Purkinje cell (primary cell): ENCODE data around the gene LMOD3. TPM values are rescaled to one million over a fixed set of nuclear protein-coding genes. Genes with fewer than 3 reads are reported as not detected.

Experiments used
- polyA plus RNA-seq: library from polyadenylated mRNA; unstranded; fragments of >200 nt; fragmentation: Nextera tagmentation; gene quantifications from 2 replicates; pipeline ENCODE4 v1.2.1, GENCODE V29; 2014

The LMOD3 gene
- polyA plus RNA-seq: 0.32 TPM in 1 of 2 replicates, not detected in the other

DNA sequence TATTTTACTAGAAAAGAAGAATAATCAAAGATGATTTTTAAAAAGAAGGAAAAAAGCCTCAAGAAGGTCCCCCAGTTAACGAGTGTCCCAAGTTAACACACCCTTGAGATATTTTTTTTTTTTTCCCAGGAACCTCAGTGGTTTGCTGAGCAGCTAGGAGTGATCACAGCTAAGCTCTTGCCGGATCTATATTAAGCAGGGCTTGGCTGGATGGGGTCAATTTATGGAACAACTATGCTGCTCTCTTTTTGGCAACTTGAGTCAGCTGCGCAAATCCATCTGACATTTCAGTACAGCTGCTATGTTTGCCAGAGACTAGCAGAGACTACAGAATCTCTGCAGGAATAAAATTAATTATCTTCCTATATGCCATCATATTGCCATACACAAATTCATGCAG, at the start of gene LMOD3:
Gene LMOD3 (minus strand): TSS at position 193 of the 400 bp plus-strand sequence. CDS start 209 bp downstream, outside the sequence.

DNA sequence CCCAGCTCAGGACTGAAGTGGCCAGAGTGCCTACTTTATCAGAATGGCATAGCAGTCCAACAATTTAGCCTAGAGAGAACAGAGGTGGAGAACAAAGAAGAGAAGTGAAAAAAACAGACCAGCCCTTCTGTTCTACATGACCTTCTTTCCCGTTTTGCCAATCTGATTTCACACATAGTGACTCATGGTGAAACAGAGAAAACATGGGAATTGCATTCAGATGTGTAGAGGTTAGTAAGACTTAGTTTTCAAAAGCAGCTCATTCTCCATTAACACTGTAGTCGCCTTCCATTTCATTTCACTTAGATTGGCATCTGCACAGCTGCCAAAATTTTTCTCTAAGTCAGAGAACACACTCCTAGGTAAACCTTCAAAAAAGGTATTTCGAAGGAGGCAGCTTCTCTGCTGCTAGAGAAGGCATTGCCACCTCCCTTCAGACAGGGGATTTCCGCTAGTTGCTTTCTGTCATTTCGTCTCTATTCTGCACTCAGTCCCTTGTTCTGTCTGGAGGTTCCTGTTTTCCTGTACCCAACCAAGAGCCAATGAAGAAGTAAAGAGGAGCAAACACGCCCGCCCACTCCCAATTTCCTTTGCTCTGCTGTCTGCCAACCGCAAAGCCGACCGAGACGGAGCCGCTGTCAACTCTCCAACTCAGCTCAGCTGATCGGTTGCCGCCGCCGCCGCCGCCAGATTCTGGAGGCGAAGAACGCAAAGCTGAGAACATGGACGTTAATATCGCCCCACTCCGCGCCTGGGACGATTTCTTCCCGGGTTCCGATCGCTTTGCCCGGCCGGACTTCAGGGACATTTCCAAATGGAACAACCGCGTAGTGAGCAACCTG, 37.8 kb downstream of the LMOD3 start, which contains the start of gene ARL6IP5:
Gene ARL6IP5 (plus strand): TSS at position 612 of the 842 bp plus-strand sequence. CDS start 111 bp downstream, at position 723.

DNA sequence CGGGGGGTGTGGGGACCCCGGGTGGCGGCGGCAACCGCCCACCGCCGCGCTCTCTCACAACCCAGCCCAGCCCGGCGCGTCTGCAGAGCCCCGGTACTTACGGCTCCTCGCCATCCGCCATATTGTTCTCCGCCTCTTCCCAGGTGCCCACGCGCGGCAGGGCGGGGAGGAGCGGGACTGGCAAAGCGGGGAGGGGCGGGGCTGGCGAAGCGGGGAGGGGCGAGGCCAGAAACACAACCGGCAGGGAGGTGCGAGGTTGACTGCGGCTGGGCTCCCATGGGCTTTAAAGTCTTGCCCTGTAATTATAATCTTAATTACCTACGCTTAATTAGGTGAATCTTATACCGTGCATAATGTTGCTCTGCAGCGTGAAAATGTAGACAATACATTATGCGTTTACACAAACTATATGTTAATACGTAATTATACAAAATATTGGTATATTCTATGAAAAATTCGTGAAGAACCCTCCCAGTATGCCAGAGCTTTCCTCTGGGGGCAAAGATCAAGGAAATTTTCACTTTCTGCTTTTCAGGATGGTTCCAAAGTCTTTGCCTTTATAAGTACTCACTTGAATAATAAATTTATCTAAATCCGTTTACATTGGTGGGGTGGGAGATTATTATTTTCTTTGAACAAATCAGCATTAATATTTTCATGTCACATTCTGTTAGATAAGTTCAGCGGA, 42.0 kb downstream of the LMOD3 start, which contains the start of gene UBA3:
Gene UBA3 (minus strand): TSS at position 133 of the 688 bp plus-strand sequence. CDS start 12 bp downstream, at position 121.

Other genes with a start within 250 kb of the LMOD3 start
- 3.3 and 7.9 TPM in 2 replicates for gene TAFA4, start 190.0 kb downstream of the LMOD3 start, polyA plus RNA-seq
- gene EOGT, start 108.9 kb downstream of the LMOD3 start, polyA plus RNA-seq: 0.15 and 2.7 TPM in 2 replicates
- gene TMF1, start 70.3 kb downstream of the LMOD3 start, polyA plus RNA-seq: 22.7 and 27.4 TPM in 2 replicates
- gene UBA3, start 42.2 kb downstream of the LMOD3 start, polyA plus RNA-seq: 91.2 and 110 TPM in 2 replicates
- gene ARL6IP5, start 37.7 kb downstream of the LMOD3 start, polyA plus RNA-seq: 241 and 392 TPM in 2 replicates